WERI-Rb-1 (cell line): Measurements from ENCODE around the gene MAST4.
A peak's percentile ranks its signal among the peaks of the same experiment; 100 is the strongest.

Source experiments
- DNase-seq: peaks from one replicate; pipeline ENCODE4 v3.0.0-alpha.2; 2020
- H3K27ac ChIP-seq: fragments of 250-450 bp; sonication (Bioruptor Pico); 2 replicates; pipeline ENCODE4 v1.5.1; 2020; ENCODE audit warnings: mild to moderate bottlenecking, moderate library complexity
- H3K27me3 ChIP-seq: fragments of 250-450 bp; sonication (Bioruptor Pico); 2 replicates; pipeline ENCODE4 v1.5.1; 2021; ENCODE audit warnings: mild to moderate bottlenecking, low read depth, moderate library complexity; ENCODE audit not compliant: insufficient read depth, severe bottlenecking
- H3K36me3 ChIP-seq: fragments of 250-450 bp; sonication (Bioruptor Pico); 2 replicates; pipeline ENCODE4 v1.5.1; 2020; ENCODE audit warnings: mild to moderate bottlenecking, moderate library complexity
- H3K4me3 ChIP-seq: 2 replicates; pipeline ENCODE4 v1.5.1; 2011; ENCODE audit warnings: low read depth, mild to moderate bottlenecking, control low read depth, low read length
- H3K9me3 ChIP-seq: fragments of 250-450 bp; sonication (Bioruptor Pico); 2 replicates; pipeline ENCODE4 v1.5.1; 2021; ENCODE audit warnings: mild to moderate bottlenecking, moderate library complexity; ENCODE audit not compliant: severe bottlenecking
- CTCF ChIP-seq: IDR thresholded peaks from 2 replicates; pipeline ENCODE4 v1.5.1; 2011; ENCODE audit warnings: low read depth, mild to moderate bottlenecking, control low read depth, inconsistent platforms, low read length

The MAST4 gene

GRCh38 chr5:66810151-66810550 lies 214.0 kb downstream of the MAST4 start:
- no peak for DNase-seq
- H3K36me3 ChIP-seq, result no peaks in the 10 kb centered on the region
- H3K4me3 ChIP-seq, result no peak overlapping the region
- H3K27me3 ChIP-seq, result no peaks in the 10 kb centered on the region
- no peaks in the 10 kb centered on the region for H3K9me3 ChIP-seq
- H3K27ac ChIP-seq, result no peak overlapping the region
- TF ChIP-seq CTCF, result no peak

- Histone ChIP-seq H3K4me3 (no peak overlapping the region), H3K36me3 (no peaks in the 10 kb centered on the region), H3K27me3 (no peaks in the 10 kb centered on the region), H3K9me3 (no peaks in the 10 kb centered on the region), H3K27ac (peak overlapping the region; percentile 55; the same call in 1 of the 2 replicates)
- TF ChIP-seq CTCF, result no peak
- peak; percentile 62 for DNase-seq
Measured at GRCh38 chr5:66810848-66811261, 214.7 kb downstream of the MAST4 start.

- Histone ChIP-seq H3K4me3 (no peak overlapping the region), H3K9me3 (no peaks in the 10 kb centered on the region), H3K27me3 (no peaks in the 10 kb centered on the region), H3K36me3 (no peaks in the 10 kb centered on the region), H3K27ac (no peak overlapping the region)
- no peak for DNase-seq
- TF ChIP-seq CTCF, result no peak
Measured at GRCh38 chr5:66812291-66812690, 216.1 kb downstream of the MAST4 start.

GRCh38 chr5:66813306-66813705 lies 217.1 kb downstream of the MAST4 start:
- Histone ChIP-seq H3K4me3 (no peak overlapping the region), H3K9me3 (no peaks in the 10 kb centered on the region), H3K27ac (no peak overlapping the region), H3K36me3 (no peaks in the 10 kb centered on the region), H3K27me3 (no peaks in the 10 kb centered on the region)
- TF ChIP-seq CTCF, result no peak
- no peak for DNase-seq

- no peak overlapping the region for H3K27ac ChIP-seq
- TF ChIP-seq CTCF, result peak; percentile 47
- H3K9me3 ChIP-seq, result no peaks in the 10 kb centered on the region
- no peaks in the 10 kb centered on the region for H3K36me3 ChIP-seq
- peak; percentile 51 for DNase-seq
- H3K4me3 ChIP-seq, result no peak overlapping the region
- no peaks in the 10 kb centered on the region for H3K27me3 ChIP-seq
Measured at GRCh38 chr5:66814146-66814991, 218.2 kb downstream of the MAST4 start.
